ENCODE results near the gene PHF13. TPM values are rescaled to one million over a fixed set of nuclear protein-coding genes. Genes with fewer than 3 reads are reported as not detected.

The PHF13 gene
- total and polyA plus RNA-seq, 4 donors: 1.4 to 8.7 (median 3.8) TPM

GRCh38 chr1:6570987-6571386 lies 42.5 kb upstream of the PHF13 start:
- no peak for DNase-seq (ENCODE audit: low spot score)
- 85% methylated on average over 5 of the region's 5 CpGs for WGBS
- no peak for TF ChIP-seq CTCF (IDR thresholded peaks at IDR 0.05; ENCODE audit: low read depth, low read length, missing input control)
- no peak for TF ChIP-seq HNF4A (conservative IDR thresholded peaks at IDR 0.05)
- no peak for TF ChIP-seq JUND (IDR thresholded peaks at IDR 0.05)
- no peak for TF ChIP-seq RAD21 (IDR thresholded peaks at IDR 0.05)
- TF ChIP-seq TAF1 (conservative IDR thresholded peaks at IDR 0.05): no peak
- TF ChIP-seq NR2F2 (IDR thresholded peaks at IDR 0.05): no peak
- TF ChIP-seq, protein P1, sequence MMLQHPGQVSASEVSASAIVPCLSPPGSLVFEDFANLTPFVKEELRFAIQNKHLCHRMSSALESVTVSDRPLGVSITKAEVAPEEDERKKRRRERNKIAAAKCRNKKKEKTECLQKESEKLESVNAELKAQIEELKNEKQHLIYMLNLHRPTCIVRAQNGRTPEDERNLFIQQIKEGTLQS (IDR thresholded peaks at IDR 0.05): no peak
- TF ChIP-seq MAX (IDR thresholded peaks at IDR 0.05): no peak
- no peak for TF ChIP-seq EGR1 (IDR thresholded peaks at IDR 0.05; ENCODE audit: low read depth in 2 of 2)
- no peak for TF ChIP-seq GABPA (IDR thresholded peaks at IDR 0.05 in 1 of 2, conservative IDR thresholded peaks at IDR 0.05 in 1 of 2)
- TF ChIP-seq FOXA2 (IDR thresholded peaks at IDR 0.05): no peak
- no peak for TF ChIP-seq RXRA (IDR thresholded peaks at IDR 0.05)
- TF ChIP-seq YY1 (IDR thresholded peaks at IDR 0.05): no peak
- TF ChIP-seq ZBTB33 (IDR thresholded peaks at IDR 0.05): no peak

GRCh38 chr1:6572653-6573383 lies 40.7 kb upstream of the PHF13 start:
- 80% methylated on average over 12 of the region's 12 CpGs for WGBS
- DNase-seq (ENCODE audit: low spot score): no peak
- no peak overlapping the region for H3K9ac ChIP-seq (ENCODE audit: low read depth in 1 of 2, low read length in 2 of 2)
- H3K36me3 ChIP-seq (ENCODE audit: control insufficient read depth in 4 of 4, insufficient read depth in 3 of 4, low read depth in 1 of 4, low read length in 3 of 4): no peaks in the 10 kb centered on the region
- no peaks in the 10 kb centered on the region for H3K9me3 ChIP-seq (ENCODE audit: control insufficient read depth in 4 of 4, low read length in 3 of 4)
- peaks cover 0 to under 1% (median 0%) of the 10 kb centered on the region in 4 donors for H3K4me1 ChIP-seq (ENCODE audit: control insufficient read depth in 4 of 4, insufficient read depth in 4 of 4, low read length in 3 of 4)
- no peaks in the 10 kb centered on the region for H3K27me3 ChIP-seq (ENCODE audit: control insufficient read depth in 4 of 4, insufficient read depth in 4 of 4, low read length in 3 of 4)
- no peak overlapping the region for H3K27ac ChIP-seq (ENCODE audit: low read depth in 1 of 2, low read length in 2 of 2)
- no peak overlapping the region for H3K4me3 ChIP-seq (ENCODE audit: low read depth in 1 of 3, low read length in 3 of 3)
- TF ChIP-seq HNF4G (IDR thresholded peaks at IDR 0.05) (no peak), JUND (IDR thresholded peaks at IDR 0.05) (no peak), NR2F2 (IDR thresholded peaks at IDR 0.05) (no peak), HNF4A (conservative IDR thresholded peaks at IDR 0.05) (no peak), RAD21 (IDR thresholded peaks at IDR 0.05) (no peak), MAX (IDR thresholded peaks at IDR 0.05) (no peak), SP1 (IDR thresholded peaks at IDR 0.05) (no peak), GABPA (IDR thresholded peaks at IDR 0.05 in 1 of 2, conservative IDR thresholded peaks at IDR 0.05 in 1 of 2) (no peak), ZBTB33 (IDR thresholded peaks at IDR 0.05) (no peak), YY1 (IDR thresholded peaks at IDR 0.05) (no peak), EGR1 (IDR thresholded peaks at IDR 0.05; ENCODE audit: low read depth in 2 of 2) (no peak), FOXA1 (IDR thresholded peaks at IDR 0.05) (no peak), TAF1 (conservative IDR thresholded peaks at IDR 0.05) (no peak), RXRA (IDR thresholded peaks at IDR 0.05) (no peak), REST (IDR thresholded peaks at IDR 0.05) (no peak)
- TF ChIP-seq, protein P1 (IDR thresholded peaks at IDR 0.05): no peak

More at GRCh38 chr1:6570987-6571386, 42.5 kb upstream of the PHF13 start:
- Histone ChIP-seq H3K27ac (ENCODE audit: low read depth in 1 of 2, low read length in 2 of 2) (no peak overlapping the region), H3K36me3 (ENCODE audit: control insufficient read depth in 4 of 4, insufficient read depth in 3 of 4, low read depth in 1 of 4, low read length in 3 of 4) (no peaks in the 10 kb centered on the region), H3K9ac (ENCODE audit: low read depth in 1 of 2, low read length in 2 of 2) (no peak overlapping the region), H3K4me1 (ENCODE audit: control insufficient read depth in 4 of 4, insufficient read depth in 4 of 4, low read length in 3 of 4) (no peaks in the 10 kb centered on the region), H3K9me3 (ENCODE audit: control insufficient read depth in 4 of 4, low read length in 3 of 4) (no peaks in the 10 kb centered on the region), H3K4me3 (ENCODE audit: low read depth in 1 of 3, low read length in 3 of 3) (no peak overlapping the region), H3K27me3 (ENCODE audit: control insufficient read depth in 4 of 4, insufficient read depth in 4 of 4, low read length in 3 of 4) (no peaks in the 10 kb centered on the region)

All from liver (tissue), 9 donors.